Measurements from ENCODE around the gene C10orf90.

Gene C10orf90

GRCh38 chr10:126455766-126456405, 214.6 kb downstream of the C10orf90 start:
- no peak for TF ChIP-seq ZFX (IDR thresholded peaks at IDR 0.05; ENCODE audit: borderline replicate concordance)
- TF ChIP-seq CTCF (IDR thresholded peaks at IDR 0.05) = no peak
- H3K27ac ChIP-seq = no peak overlapping the region

DNA sequence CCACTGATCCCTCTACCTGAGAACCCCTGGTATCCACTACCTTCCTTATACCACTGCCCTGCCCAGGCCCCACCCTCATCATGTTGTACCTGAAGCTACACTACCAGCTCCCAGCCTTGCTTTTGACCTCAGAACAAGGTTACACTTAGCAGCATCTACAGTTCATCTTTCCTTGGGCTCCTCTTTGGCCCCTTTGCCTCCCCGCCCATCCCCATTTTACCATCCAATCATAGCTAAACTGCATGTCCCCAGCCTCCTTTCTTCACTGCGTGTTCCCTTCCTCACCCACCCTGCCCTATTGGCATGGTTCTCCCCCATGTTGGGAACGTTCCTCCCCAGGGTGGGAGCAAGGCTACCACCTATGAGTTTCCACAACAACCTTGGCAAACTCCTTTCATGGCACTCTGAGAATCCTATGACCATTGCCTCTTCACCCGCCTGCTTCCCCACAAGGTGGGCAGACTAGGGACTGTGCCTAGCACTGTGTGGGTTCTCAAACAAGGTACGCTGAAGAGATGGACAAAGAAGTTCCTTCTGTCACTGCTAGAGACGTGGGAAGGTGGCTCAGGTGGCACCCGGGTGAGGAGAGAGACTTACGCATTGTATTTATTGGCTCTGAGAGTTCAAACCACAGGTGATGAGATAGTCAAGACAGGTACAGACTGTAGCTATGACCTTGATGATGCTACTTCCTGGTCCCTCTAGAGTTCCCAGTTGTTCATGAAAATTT, 215.3 kb downstream of the C10orf90 start:
- H3K27ac ChIP-seq = no peak overlapping the region
- no peak for TF ChIP-seq ZFX (IDR thresholded peaks at IDR 0.05; ENCODE audit: borderline replicate concordance)

DNA sequence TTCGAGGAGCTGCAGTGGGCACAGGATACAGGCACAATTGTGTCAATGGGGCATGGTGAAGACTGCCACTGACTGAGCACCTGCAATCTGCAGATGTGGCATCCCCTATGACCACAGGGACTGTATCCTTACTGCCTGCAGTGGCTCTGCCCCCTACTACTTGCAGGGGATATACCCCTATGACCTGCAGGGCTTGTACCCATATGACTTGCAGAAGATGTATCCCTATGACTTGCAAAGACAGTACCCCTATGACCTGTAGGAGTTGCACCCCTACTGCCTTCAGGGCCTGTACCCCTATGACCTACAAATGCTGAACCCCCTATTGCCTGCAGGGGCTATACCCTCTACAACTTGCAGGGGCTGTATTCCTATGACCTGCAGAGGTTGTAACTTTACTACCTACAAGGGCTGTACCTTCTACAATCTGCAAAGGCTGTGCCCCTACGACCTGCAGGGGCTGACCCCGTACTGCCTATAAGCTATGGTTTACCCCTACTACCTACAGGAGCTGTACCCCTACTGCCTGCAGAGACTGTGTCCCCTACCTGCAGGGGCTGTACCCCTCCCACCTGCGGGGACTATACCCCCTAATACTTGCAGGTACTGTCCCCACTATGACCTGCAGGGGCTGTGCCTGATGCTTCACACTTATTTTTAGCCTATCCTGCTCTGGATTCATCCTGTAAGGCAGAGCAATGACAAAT, 216.3 kb downstream of the C10orf90 start:
- H3K27ac ChIP-seq = no peak overlapping the region
- TF ChIP-seq ZFX (IDR thresholded peaks at IDR 0.05; ENCODE audit: borderline replicate concordance) = no peak
- no peak for TF ChIP-seq CTCF (IDR thresholded peaks at IDR 0.05)

- H3K27ac ChIP-seq = no peak overlapping the region
- no peak for TF ChIP-seq ZFX (IDR thresholded peaks at IDR 0.05; ENCODE audit: borderline replicate concordance)
- TF ChIP-seq CTCF (IDR thresholded peaks at IDR 0.05) = no peak
These were observed 218.2 kb downstream of the C10orf90 start for GRCh38 chr10:126452245-126452644.

DNA sequence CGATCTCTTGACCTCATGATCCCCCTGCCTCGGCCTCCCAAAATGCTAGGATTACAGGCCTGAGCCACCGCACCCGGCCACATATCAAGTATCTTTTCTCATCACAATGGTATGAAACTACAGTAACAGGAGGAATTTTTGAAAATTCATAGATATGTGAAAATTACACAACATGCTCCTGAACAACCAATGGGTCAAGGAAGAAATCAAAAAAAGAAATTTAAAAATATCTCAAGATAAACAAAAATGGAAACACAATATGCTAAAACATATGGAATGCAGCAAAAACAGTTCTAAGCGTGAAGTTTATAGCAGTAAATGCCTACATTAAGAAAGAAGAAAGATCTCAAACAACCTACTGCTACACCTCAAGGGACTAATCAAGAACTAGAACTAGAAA, 222.4 kb downstream of the C10orf90 start:
- TF ChIP-seq ZFX (IDR thresholded peaks at IDR 0.05; ENCODE audit: borderline replicate concordance) (no peak), CTCF (IDR thresholded peaks at IDR 0.05) (no peak)
- no peak overlapping the region for H3K27ac ChIP-seq

DNA sequence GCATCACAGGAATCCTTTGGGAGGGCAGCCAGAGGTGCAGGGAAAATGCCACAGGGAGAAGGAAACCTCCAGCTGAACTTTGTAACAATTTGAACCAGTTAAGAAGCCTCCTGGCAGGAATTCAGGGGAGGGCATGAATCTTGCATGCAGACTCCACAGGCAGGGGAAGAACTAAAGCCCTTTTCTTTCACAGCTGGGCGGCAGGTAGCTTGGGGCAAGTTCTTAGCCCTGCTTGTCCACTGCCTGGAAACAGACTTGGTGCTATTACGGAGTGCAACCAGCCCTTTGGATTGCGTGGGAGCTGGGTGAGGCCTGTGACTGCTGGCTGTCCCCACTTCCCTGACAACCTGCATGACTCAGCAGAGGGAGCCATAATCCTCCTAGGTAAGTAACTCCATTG, 230.6 kb downstream of the C10orf90 start:
- H3K27ac ChIP-seq = no peak overlapping the region
- TF ChIP-seq CTCF (IDR thresholded peaks at IDR 0.05) (no peak), ZFX (IDR thresholded peaks at IDR 0.05; ENCODE audit: borderline replicate concordance) (no peak)

GRCh38 chr10:126438407-126438783, 232.1 kb downstream of the C10orf90 start:
- no peak overlapping the region for H3K27ac ChIP-seq
- TF ChIP-seq ZFX (IDR thresholded peaks at IDR 0.05; ENCODE audit: borderline replicate concordance) (no peak), CTCF (IDR thresholded peaks at IDR 0.05) (no peak)

Data from 22Rv1 (cell line).